ENCODE data around the gene DTNA. TPM values are rescaled to one million over a fixed set of nuclear protein-coding genes. Genes with fewer than 3 reads are reported as not detected.

The DTNA gene
- polyA plus RNA-seq, 1 experiment: 16.4 TPM

DNA sequence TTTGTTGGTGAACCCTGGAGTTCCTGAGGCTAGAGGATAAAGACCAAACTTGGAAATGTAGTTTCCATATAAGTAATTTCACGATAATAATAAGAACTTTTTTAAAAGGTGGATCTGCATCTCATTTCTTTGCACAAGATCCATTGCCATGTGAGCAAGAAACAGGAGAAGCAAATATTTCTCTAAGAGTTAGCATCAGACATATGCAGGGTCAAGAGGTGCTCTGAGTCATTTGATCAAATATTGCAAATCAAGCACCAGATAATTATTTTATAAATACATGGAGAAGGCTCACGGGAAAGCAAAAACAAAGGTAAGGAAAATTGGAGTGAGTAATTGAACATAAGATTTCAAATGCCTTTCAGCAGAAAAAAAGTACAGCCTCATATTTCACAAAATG lies 118.0 kb downstream of the DTNA start:
- CTCF ChIA-PET: no interaction called here
- no peak for DNase-seq (ENCODE audit: low read depth, low spot score)
- H3K9me3 ChIP-seq (ENCODE audit: control insufficient read depth, insufficient read depth, low read length): no peaks in the 10 kb centered on the region
- no peak overlapping the region for H3K4me3 ChIP-seq (ENCODE audit: low read depth, low read length)
- H3K27me3 ChIP-seq (ENCODE audit: control insufficient read depth, insufficient read depth, low read length): no peaks in the 10 kb centered on the region
- POLR2A ChIA-PET: no interaction called here
- H3K27ac ChIP-seq (ENCODE audit: low read depth, low read length): no peak overlapping the region
- TF ChIP-seq, protein P1, sequence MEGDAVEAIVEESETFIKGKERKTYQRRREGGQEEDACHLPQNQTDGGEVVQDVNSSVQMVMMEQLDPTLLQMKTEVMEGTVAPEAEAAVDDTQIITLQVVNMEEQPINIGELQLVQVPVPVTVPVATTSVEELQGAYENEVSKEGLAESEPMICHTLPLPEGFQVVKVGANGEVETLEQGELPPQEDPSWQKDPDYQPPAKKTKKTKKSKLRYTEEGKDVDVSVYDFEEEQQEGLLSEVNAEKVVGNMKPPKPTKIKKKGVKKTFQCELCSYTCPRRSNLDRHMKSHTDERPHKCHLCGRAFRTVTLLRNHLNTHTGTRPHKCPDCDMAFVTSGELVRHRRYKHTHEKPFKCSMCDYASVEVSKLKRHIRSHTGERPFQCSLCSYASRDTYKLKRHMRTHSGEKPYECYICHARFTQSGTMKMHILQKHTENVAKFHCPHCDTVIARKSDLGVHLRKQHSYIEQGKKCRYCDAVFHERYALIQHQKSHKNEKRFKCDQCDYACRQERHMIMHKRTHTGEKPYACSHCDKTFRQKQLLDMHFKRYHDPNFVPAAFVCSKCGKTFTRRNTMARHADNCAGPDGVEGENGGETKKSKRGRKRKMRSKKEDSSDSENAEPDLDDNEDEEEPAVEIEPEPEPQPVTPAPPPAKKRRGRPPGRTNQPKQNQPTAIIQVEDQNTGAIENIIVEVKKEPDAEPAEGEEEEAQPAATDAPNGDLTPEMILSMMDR (IDR thresholded peaks at IDR 0.05; ENCODE audit: low read depth, low read length): no peak

DNA sequence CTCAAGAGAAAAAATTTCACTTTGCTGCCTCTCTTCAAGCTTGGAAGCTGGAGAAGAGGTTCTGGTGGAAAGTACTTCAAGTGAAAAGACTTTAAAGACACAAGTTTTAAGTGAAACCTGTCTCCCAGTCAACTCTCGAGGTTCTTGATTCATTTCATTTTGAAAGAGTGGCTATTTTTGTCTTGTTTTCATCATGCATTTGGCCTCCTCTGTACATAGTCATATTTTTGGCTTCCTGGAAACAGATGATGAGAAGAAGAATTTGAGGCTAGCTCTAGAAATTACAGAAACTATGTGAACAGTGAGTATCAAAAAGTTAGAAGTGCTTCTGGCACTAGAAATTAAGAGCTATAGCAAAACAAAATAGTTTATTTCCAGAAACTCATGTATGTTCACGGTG lies 124.8 kb downstream of the DTNA start:
- POLR2A ChIA-PET: no interaction called here
- no peak overlapping the region for H3K27ac ChIP-seq (ENCODE audit: low read depth, low read length)
- no peaks in the 10 kb centered on the region for H3K27me3 ChIP-seq (ENCODE audit: control insufficient read depth, insufficient read depth, low read length)
- DNase-seq (ENCODE audit: low read depth, low spot score): no peak
- CTCF ChIA-PET: no interaction called here
- no peak overlapping the region for H3K4me3 ChIP-seq (ENCODE audit: low read depth, low read length)
- TF ChIP-seq, protein P1 (IDR thresholded peaks at IDR 0.05; ENCODE audit: low read depth, low read length): no peak
- no peaks in the 10 kb centered on the region for H3K9me3 ChIP-seq (ENCODE audit: control insufficient read depth, insufficient read depth, low read length)

DNA sequence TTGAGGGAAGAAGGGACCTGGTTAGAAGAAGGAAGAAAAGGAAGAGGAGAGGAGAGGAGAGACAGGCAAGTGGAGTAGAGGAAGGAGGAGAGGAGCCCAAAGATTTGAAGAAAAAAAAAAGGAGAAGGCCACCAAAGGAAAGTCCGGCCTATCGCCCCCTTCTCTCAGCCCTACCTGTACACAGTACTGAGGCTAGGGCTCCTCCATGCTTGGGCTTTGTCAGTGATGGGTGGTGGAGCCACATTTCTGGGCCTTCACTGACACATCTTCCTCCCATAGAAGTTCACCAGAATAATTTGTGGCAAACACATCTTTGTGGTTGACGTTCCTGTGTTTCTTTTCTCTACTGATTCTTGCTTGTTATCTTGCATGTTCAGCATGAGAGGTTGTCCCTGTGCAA lies 125.4 kb downstream of the DTNA start:
- CTCF ChIA-PET: no interaction called here

DNA sequence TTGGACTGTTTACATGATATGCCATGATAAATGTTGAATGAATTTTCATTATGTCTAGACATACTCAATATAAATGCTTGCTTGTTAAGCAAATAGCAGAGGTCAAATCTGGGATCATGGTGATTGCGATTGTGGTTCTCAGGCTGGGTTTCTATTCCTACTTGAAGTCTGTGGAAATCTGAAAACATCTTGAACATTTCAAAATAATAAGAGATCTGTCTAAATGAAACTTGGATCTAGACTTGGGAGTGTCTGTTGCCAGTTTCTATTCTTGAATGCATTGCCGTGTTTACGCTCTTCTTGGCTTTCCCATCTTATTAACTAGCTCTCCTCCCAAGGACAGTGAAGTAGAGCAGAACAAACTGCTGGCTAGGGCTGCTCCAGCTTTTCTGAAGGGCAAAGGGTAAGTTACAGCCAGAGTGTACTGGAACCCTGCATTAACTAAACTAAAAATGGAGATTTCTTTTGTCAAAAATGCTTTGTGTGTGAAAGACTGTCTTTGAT lies 127.7 kb downstream of the DTNA start:
- TF ChIP-seq, protein P1 (IDR thresholded peaks at IDR 0.05; ENCODE audit: low read depth, low read length): no peak
- H3K9me3 ChIP-seq (ENCODE audit: control insufficient read depth, insufficient read depth, low read length): no peaks in the 10 kb centered on the region
- H3K27ac ChIP-seq (ENCODE audit: low read depth, low read length): no peak overlapping the region
- DNase-seq (ENCODE audit: low read depth, low spot score): no peak
- no peak overlapping the region for H3K4me3 ChIP-seq (ENCODE audit: low read depth, low read length)
- H3K27me3 ChIP-seq (ENCODE audit: control insufficient read depth, insufficient read depth, low read length): no peaks in the 10 kb centered on the region
- ChIA-PET POLR2A (no interaction called here), CTCF (interaction anchor here (0.7 kb wide), 2 partner anchors 29 to 306 kb away, joined by 3 to 4 read pairs; no protein-coding TSS in a partner anchor)

More for the DNA sequence above, 125.4 kb downstream of the DTNA start:
- no peaks in the 10 kb centered on the region for H3K9me3 ChIP-seq (ENCODE audit: control insufficient read depth, insufficient read depth, low read length)
- no peak overlapping the region for H3K4me3 ChIP-seq (ENCODE audit: low read depth, low read length)
- DNase-seq (ENCODE audit: low read depth, low spot score): no peak
- H3K27ac ChIP-seq (ENCODE audit: low read depth, low read length): no peak overlapping the region
- POLR2A ChIA-PET: no interaction called here
- H3K27me3 ChIP-seq (ENCODE audit: control insufficient read depth, insufficient read depth, low read length): no peaks in the 10 kb centered on the region
- TF ChIP-seq, protein P1 (IDR thresholded peaks at IDR 0.05; ENCODE audit: low read depth, low read length): no peak

GRCh38 chr18:34838669-34839068 lies 128.6 kb downstream of the DTNA start:
- H3K27me3 ChIP-seq (ENCODE audit: control insufficient read depth, insufficient read depth, low read length): no peaks in the 10 kb centered on the region
- H3K9me3 ChIP-seq (ENCODE audit: control insufficient read depth, insufficient read depth, low read length): no peaks in the 10 kb centered on the region
- TF ChIP-seq, protein P1 (IDR thresholded peaks at IDR 0.05; ENCODE audit: low read depth, low read length): no peak
- DNase-seq (ENCODE audit: low read depth, low spot score): no peak
- H3K4me3 ChIP-seq (ENCODE audit: low read depth, low read length): no peak overlapping the region
- ChIA-PET POLR2A (no interaction called here), CTCF (no interaction called here)
- H3K27ac ChIP-seq (ENCODE audit: low read depth, low read length): no peak overlapping the region
